GM21825 (cell line): ENCODE results near the gene TIMM10B.
"Not testable (repeated sequence)": the region's sequence is repeated elsewhere in the genome, so short reads cannot be mapped to it uniquely, and the experiment has no call there.

Experiments used
- ATAC-seq: cut with Tn5 transposase; IDR thresholded peaks from one replicate; pipeline ENCODE4 v1.9.1; 2021; ENCODE audit warnings: mild to moderate bottlenecking, moderate library complexity; ENCODE audit not compliant: unreplicated experiment

TIMM10B gene

GRCh38 chr11:6504166-6504565 lies 22.9 kb downstream of the TIMM10B start:
- ATAC-seq, result no peak

- ATAC-seq, result no peak
Observed at GRCh38 chr11:6505577-6506240, 24.4 kb downstream of the TIMM10B start.

GRCh38 chr11:6516865-6517264 lies 35.6 kb downstream of the TIMM10B start:
- ATAC-seq, result no peak

GRCh38 chr11:6520265-6520664 lies 39.0 kb downstream of the TIMM10B start:
- ATAC-seq, result no peak

- not testable (repeated sequence) for ATAC-seq
Observed at GRCh38 chr11:6521946-6522345, 40.6 kb downstream of the TIMM10B start.

GRCh38 chr11:6523253-6523652 lies 42.0 kb downstream of the TIMM10B start:
- ATAC-seq, result no peak

GRCh38 chr11:6526411-6527135 lies 45.3 kb downstream of the TIMM10B start:
- no peak for ATAC-seq

- ATAC-seq, result no peak
Observed at GRCh38 chr11:6529266-6529665, 48.0 kb downstream of the TIMM10B start.

GRCh38 chr11:6530848-6531247 lies 49.5 kb downstream of the TIMM10B start:
- ATAC-seq, result no peak

- ATAC-seq, result no peak
Observed at GRCh38 chr11:6531267-6531752, 50.0 kb downstream of the TIMM10B start.
